AG09309 (cell line): ENCODE data around the gene COX15.
A peak's percentile ranks its signal among the peaks of the same experiment; 100 is the strongest.

Experiments used
- DNase-seq: peaks from one replicate; pipeline ENCODE4 v3.0.0-alpha.2; 2010; ENCODE audit warnings: low read depth
- H3K4me3 ChIP-seq: 2 replicates; pipeline ENCODE4 v1.5.1; 2011; ENCODE audit warnings: mild to moderate bottlenecking, low read depth, low read length, moderate library complexity; ENCODE audit not compliant: control insufficient read depth
- TF ChIP-seq, protein P1 (sequence below): IDR thresholded peaks from 2 replicates; pipeline ENCODE4 v1.5.1; 2011; ENCODE audit warnings: mild to moderate bottlenecking, low read depth, low read length, inconsistent platforms; ENCODE audit not compliant: insufficient read depth, control insufficient read depth; ENCODE audit errors: missing control alignments

The COX15 gene

DNA sequence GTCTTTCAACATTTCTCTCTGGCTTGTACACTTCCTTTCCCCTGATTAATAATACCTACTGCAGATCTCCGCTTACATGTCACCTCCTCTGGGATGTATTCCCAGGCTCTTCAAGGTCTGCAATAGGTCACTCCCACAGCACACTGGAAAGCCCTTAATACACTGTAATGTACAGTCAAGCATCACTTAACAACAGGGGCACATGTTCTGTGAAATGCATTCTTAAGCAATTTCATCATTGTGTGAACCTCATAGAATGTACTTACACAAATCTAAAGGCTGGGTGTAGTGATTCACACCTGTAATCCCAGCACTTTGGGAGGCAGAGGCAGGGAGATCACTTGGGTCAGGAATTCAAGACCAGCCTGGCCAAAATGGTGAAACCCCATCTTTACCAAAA, 1.9 kb downstream of the COX15 start:
- H3K4me3 ChIP-seq: no peak overlapping the region
- no peak for DNase-seq
- TF ChIP-seq, protein P1, sequence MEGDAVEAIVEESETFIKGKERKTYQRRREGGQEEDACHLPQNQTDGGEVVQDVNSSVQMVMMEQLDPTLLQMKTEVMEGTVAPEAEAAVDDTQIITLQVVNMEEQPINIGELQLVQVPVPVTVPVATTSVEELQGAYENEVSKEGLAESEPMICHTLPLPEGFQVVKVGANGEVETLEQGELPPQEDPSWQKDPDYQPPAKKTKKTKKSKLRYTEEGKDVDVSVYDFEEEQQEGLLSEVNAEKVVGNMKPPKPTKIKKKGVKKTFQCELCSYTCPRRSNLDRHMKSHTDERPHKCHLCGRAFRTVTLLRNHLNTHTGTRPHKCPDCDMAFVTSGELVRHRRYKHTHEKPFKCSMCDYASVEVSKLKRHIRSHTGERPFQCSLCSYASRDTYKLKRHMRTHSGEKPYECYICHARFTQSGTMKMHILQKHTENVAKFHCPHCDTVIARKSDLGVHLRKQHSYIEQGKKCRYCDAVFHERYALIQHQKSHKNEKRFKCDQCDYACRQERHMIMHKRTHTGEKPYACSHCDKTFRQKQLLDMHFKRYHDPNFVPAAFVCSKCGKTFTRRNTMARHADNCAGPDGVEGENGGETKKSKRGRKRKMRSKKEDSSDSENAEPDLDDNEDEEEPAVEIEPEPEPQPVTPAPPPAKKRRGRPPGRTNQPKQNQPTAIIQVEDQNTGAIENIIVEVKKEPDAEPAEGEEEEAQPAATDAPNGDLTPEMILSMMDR: no peak

DNA sequence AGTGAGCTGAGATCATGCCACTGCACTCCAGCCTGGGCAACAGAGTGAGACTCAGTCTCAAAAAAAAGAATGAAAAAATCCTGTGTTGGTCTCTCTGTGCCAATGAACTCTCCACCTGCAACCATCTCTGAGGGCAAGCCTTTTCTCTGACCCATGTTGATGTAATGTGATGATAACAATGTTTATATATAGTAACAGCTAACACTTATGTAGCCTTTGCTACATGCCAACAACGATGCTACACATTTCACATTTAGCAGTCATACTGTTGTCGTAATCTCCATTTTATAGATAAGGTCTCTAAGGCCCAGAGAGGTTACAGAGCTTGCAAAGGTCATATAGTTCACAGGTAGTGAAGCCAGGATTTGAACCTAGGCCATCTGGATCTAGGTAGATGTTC, 11.5 kb downstream of the COX15 start:
- TF ChIP-seq, protein P1: no peak
- H3K4me3 ChIP-seq: no peak overlapping the region
- DNase-seq: no peak

DNA sequence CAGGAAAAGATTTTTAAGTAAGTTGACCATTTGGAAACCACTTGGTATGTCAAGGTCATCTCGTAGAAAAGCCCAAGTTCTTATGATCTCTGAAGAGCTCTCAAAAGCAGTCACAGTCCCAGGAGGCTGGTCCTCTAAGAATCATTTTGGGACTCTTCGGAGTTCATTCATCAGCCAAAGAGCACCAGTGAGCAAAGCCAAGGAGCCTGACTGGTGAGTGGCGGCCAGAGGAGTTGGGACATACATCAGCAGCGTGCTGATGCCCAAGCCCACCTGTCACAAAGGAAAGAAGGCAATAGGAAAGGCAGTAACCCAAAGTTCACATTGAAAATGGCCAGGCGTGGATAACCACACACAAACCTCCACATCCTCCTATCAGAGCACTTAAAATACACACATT, 17.5 kb downstream of the COX15 start:
- DNase-seq: no peak
- TF ChIP-seq, protein P1: no peak
- no peak overlapping the region for H3K4me3 ChIP-seq

DNA sequence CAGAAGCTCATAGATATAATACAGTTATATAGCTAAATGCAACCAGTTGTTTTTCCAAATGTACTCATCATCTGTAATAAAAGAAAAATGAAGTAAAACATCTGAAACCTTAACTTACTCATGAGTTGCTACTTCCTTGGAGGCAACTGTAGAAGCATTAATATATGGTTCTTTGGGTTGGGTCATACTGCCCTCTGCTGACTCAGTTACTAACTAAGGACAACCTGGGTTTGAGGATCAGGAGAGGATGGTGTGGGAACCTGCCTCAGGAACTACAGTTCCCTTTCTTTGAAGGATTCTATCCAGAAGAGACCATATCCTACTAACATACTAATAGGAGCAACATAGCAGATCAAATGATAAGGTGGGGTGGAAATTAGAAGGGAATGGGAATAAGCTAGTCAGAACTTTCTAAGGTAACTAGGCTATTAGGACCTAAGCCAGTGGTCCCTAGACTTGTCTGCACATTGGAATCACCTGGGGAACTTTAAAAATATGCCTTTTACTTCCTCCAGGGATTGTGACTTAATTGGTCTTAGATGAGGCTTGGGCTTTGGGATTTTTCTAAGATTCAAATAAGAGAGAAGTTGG, 20.7 kb downstream of the COX15 start:
- DNase-seq: peak; percentile 64
- H3K4me3 ChIP-seq: no peak overlapping the region
- TF ChIP-seq, protein P1: peak; percentile 62

DNA sequence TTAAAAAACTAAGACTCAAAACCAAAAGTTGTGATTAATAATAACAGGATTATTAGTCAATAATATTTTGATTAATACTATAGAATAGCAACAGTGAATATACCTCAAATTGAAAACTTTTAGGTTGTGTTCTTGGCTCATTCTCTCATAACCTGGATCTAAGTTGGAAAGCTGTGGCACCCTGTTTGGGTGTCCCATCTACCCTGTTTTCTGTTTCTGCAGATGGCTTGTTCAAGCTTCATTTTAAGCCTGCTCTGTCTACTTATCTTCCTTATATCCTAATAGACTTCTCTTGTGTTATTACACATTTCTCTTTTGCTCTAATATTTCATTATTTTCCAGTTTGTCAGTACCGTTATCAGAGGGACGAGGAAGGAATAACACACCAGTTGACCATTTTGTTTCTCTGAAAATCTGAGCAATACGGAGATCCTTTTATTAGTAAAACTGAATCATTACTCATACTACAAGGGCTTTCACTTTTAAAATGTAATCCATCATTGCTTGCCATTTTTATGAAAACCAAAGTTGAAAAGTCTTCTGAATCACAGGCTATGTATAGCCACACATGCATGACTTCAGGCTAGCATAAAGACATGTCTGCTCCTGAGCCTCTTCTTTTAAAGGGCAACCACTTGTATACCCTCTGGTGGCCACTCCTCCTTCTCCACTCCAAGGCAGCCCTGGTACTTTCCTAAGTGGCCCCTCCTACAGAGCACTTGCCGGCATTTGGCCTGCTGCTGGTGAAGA, 22.3 kb downstream of the COX15 start:
- peak; percentile 59 for DNase-seq
- TF ChIP-seq, protein P1: peak; percentile 12
- no peak overlapping the region for H3K4me3 ChIP-seq

DNA sequence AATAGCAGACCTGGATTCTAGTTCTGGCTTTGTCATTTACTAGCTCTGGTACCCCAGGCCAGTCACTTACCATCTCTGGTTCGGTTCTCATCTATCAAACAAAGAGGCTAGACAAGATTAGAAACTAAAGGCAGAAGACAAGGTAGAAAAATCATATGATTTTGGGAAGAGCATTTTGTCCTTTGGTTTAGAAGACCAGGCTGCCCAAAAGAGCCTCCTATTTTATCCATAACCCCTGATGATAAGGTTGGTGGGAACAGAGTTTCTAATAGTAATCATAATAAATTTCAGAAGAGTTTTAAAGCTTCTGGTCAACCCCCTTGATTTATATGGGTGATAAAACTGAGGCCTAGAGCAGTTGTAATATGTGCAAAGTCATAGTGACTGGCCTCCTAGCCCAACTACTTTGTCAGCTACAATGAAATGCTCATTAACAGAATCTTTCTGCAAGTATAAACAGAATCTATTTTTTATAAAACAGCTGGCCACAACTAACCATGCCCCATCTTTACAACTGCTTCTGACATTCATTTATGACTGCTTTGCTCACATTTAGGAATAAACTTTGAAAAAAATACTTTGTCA, 23.4 kb downstream of the COX15 start:
- no peak overlapping the region for H3K4me3 ChIP-seq
- TF ChIP-seq, protein P1: no peak
- DNase-seq: peak; percentile 79

DNA sequence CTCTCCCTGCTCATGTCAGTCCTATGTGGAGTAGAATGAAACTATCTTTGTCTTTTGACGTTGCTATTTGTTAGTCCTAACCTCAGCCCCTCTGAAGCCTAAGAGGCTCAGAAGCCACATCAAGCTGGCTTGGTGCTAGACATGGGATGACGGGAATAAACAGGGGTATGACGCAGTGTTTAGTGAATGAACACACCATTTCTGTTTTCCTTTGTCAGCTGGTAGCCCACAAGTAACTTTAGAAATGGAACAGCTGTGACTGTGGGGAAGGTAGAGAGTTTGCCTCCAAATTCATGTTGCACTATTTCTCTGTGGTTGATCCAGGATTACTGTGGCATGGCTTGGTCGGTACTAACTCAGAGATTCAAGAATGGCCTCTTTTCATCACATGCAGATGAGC, 31.3 kb downstream of the COX15 start:
- DNase-seq: no peak
- TF ChIP-seq, protein P1: no peak
- no peak overlapping the region for H3K4me3 ChIP-seq
